MCF 10A (cell line): ENCODE data around the gene LCMT1. TPM values are rescaled to one million over a fixed set of nuclear protein-coding genes. Genes with fewer than 3 reads are reported as not detected.

ENCODE experiments used
- BruUV-seq: library from RNA; stranded (reverse); fragments of 400-500 nt; replicated peaks from 2 replicates; lab custom pipeline; 2021; lab: Mats Ljungman, UMichigan
- CTCF ChIA-PET: fragments of 300-600 bp; sonication (Branson Sonifier 250); formaldehyde crosslinking; extraction: SDS; loops from one replicate; lab custom pipeline; 2021; ENCODE audit warnings: antibody characterized with exemption, inconsistent platforms; lab: Yijun Ruan, JAX
- POLR2A ChIA-PET: fragments of 300-600, 350-650 bp; sonication (Branson Sonifier 250); formaldehyde crosslinking; extraction: SDS; loops from one replicate; lab custom pipeline; 2020; ENCODE audit warnings: antibody characterized with exemption, inconsistent platforms; lab: Yijun Ruan, JAX
- DNase-seq: peaks from one replicate; pipeline ENCODE4 v3.0.0-alpha.2; 2018; ENCODE audit not compliant: unreplicated experiment
- H3K27ac Mint-ChIP-seq: one replicate; pipeline ENCODE4 v1.8.0; 2022; ENCODE audit warnings: mild to moderate bottlenecking, low read depth, mixed read lengths; ENCODE audit not compliant: unreplicated experiment
- H3K27me3 Mint-ChIP-seq: one replicate; pipeline ENCODE4 v1.8.0; 2022; ENCODE audit warnings: mixed read lengths; ENCODE audit not compliant: insufficient read depth, unreplicated experiment
- H3K36me3 Mint-ChIP-seq: one replicate; pipeline ENCODE4 v1.8.0; 2022; ENCODE audit warnings: mild to moderate bottlenecking, moderate library complexity, mixed read lengths; ENCODE audit not compliant: insufficient read depth, unreplicated experiment
- H3K4me1 Mint-ChIP-seq: one replicate; pipeline ENCODE4 v1.8.0; 2022; ENCODE audit warnings: mixed read lengths; ENCODE audit not compliant: insufficient read depth, unreplicated experiment
- H3K4me3 Mint-ChIP-seq: one replicate; pipeline ENCODE4 v1.8.0; 2022; ENCODE audit warnings: mild to moderate bottlenecking, moderate library complexity, mixed read lengths; ENCODE audit not compliant: unreplicated experiment
- H3K9me3 Mint-ChIP-seq: one replicate; pipeline ENCODE4 v1.8.0; 2022; ENCODE audit warnings: mixed read lengths; ENCODE audit not compliant: unreplicated experiment
- CTCF ChIP-seq: fragments of 200-600 bp; IDR thresholded peaks from one replicate; pipeline ENCODE4 v1.8.0; 2022; ENCODE audit warnings: antibody characterized with exemption, mild to moderate bottlenecking; ENCODE audit not compliant: unreplicated experiment
- intact Hi-C: fragments of 100-400 bp; cut with micrococcal nuclease; formaldehyde crosslinking; loops from 2 replicates; pipeline ENCODE4 v1.14.1; 2022
- total RNA-seq: library from RNA; stranded (reverse); gene quantifications from 2 replicates; pipeline ENCODE4 v1.2.3, GENCODE V29; 2022

LCMT1 gene
- total RNA-seq, 1 experiment from 2014 or later = 36.3 TPM

DNA sequence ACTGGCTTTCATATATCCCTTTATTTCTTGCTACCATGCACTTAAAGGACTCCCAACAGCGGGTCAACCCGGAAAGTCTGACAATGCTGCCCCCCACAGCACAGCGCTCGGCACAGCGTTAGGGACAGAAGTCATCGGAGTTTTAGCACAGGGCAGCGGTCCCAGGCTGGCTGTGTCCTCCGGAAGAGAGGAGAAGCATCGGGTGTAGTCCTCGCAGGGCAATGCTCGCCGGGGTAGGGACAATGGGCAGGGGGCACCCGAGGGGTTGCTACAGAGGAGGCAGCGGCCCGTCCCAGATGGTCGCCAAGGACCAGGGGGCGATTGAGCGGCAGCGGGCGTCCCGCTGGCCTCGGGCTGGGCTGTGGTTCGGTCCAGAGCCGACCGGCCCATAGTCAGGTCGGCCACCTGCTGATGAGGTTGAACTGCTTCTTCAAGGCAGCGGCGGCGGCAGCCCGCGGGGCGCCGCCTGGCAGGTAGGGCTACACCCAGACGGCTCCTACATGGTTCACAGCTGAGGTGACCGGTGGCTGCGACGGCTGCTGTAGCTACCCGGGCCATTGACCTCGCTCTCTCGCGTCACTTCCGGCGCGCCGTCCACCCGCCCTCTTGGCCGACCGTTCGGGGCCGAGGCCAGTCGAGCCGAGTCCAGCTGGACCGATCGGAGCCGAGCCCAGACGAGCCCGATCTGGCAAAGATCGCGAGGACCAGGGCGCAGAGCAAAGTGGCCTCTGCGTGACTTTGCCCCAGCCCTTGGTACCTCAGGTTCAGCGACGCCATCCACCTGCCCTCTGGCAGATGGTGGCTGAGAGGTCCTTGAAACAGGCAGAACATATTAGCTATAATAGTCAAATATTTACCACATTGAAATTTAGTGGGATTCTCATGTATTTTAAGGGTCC is 4.7 kb upstream of the LCMT1 start:
- Mint-ChIP-seq H3K4me3 (peak overlapping the region; percentile 87), H3K36me3 (peaks cover 7% of the 10 kb centered on the region), H3K4me1 (peaks cover 22% of the 10 kb centered on the region), H3K27ac (peak overlapping the region; percentile 83), H3K9me3 (no peaks in the 10 kb centered on the region), H3K27me3 (no peaks in the 10 kb centered on the region)
- peak; percentile 84 for DNase-seq
- ChIA-PET CTCF (interaction anchor here (0.7 to 1.7 kb wide), 2 partner anchors 200 to 278 kb away, joined by 3 to 11 read pairs; no protein-coding TSS in a partner anchor), POLR2A (interaction anchor here (0.6 to 1.9 kb wide), 10 partner anchors 25 to 444 kb away, joined by 3 to 9 read pairs (median 4); no protein-coding TSS in a partner anchor)
- no peak for TF ChIP-seq CTCF
- intact Hi-C loops = loop anchor here (10.0 kb wide), 1 partner anchor 582 kb away; no protein-coding TSS in a partner anchor
- TSS peak; percentile 55 for BruUV-seq

DNA sequence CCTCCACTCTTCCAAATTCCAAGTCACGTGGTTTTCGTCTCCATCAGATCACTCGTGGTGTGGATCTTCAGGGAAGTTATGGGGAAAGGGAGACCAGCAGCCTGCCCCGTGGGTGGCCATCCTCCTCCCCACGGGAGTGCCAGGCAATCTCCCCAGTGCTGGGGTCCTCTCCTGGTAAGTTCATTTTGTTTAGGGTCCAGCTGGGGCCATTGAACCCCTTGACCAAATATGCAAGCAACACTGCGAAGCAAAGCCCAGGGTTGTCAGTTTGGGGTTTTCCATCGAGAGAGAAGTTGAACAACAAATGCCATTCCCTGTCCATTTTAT is 4.1 kb upstream of the LCMT1 start:
- BruUV-seq = TSS peak; percentile 35

DNA sequence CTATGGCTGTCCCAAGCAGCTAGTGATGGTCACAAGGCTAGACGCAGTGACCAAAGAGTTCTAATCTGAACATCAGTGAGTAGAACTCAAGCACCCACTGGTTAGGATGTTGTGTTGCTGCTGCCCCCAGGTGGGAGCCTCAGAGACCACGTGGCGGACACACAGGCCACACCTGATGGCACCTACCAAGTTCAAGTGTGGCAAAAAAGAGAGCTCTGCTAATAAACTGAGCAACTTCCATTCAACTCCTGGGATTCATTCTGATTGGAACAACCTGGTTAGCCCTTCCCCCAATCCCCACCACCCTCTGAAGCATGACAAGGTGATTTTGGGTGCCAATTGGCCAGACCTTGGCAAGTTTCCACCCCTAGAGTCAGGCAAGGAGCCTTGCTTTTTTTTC is 3.5 kb upstream of the LCMT1 start:
- ChIA-PET POLR2A (interaction anchor here (1.1 to 1.8 kb wide), 3 partner anchors 19 to 59 kb away, joined by 3 to 6 read pairs (median 4); no protein-coding TSS in a partner anchor), CTCF (interaction anchor here (0.6 to 1.7 kb wide), 4 partner anchors 24 to 569 kb away, joined by 3 to 6 read pairs (median 3); no protein-coding TSS in a partner anchor)
- DNase-seq = peak; percentile 13
- H3K4me3 Mint-ChIP-seq = peak overlapping the region; percentile 87
- intact Hi-C loops = loop anchor here (10.0 kb wide), 1 partner anchor 583 kb away; no protein-coding TSS in a partner anchor
- H3K27ac Mint-ChIP-seq = peak overlapping the region; percentile 83
- H3K4me1 Mint-ChIP-seq = peaks cover 28% of the 10 kb centered on the region
- TF ChIP-seq CTCF = no peak
- no peaks in the 10 kb centered on the region for H3K9me3 Mint-ChIP-seq
- BruUV-seq = no TSS peak
- H3K27me3 Mint-ChIP-seq = no peaks in the 10 kb centered on the region
- peaks cover 7% of the 10 kb centered on the region for H3K36me3 Mint-ChIP-seq

More for the DNA sequence above, 4.1 kb upstream of the LCMT1 start:
- no peaks in the 10 kb centered on the region for H3K27me3 Mint-ChIP-seq
- H3K9me3 Mint-ChIP-seq = no peaks in the 10 kb centered on the region
- CTCF ChIA-PET = interaction anchor here (1.0 kb wide), 1 partner anchor 93 kb away, joined by 3 read pairs; no protein-coding TSS in a partner anchor
- POLR2A ChIA-PET = interaction anchor here (0.6 to 1.9 kb wide), 6 partner anchors 59 to 443 kb away, joined by 3 to 9 read pairs (median 5); no protein-coding TSS in a partner anchor
- no peak for TF ChIP-seq CTCF
- DNase-seq = no peak
- peak overlapping the region; percentile 83 for H3K27ac Mint-ChIP-seq
- H3K4me3 Mint-ChIP-seq = peak overlapping the region; percentile 87
- intact Hi-C loops = loop anchor here (10.0 kb wide), 1 partner anchor 583 kb away; no protein-coding TSS in a partner anchor
- peaks cover 7% of the 10 kb centered on the region for H3K36me3 Mint-ChIP-seq
- peaks cover 24% of the 10 kb centered on the region for H3K4me1 Mint-ChIP-seq
